SK-N-SH (cell line): ENCODE measurements around the gene NR3C1. TPM values are rescaled to one million over a fixed set of nuclear protein-coding genes. Genes with fewer than 3 reads are reported as not detected.

Experiments used
- CTCF ChIA-PET: fragments of 300-600, 350-600 bp; formaldehyde crosslinking; extraction: SDS; loops from one replicate; lab custom pipeline; 2021; lab: Yijun Ruan, JAX
- POLR2A ChIA-PET: fragments of 350-600 bp; sonication (Branson Sonifier 250); formaldehyde crosslinking; extraction: SDS; loops from one replicate; lab custom pipeline; 2020; ENCODE audit warnings: antibody characterized with exemption, inconsistent platforms; lab: Yijun Ruan, JAX
- DNase-seq: peaks from one replicate; pipeline ENCODE4 v3.0.0; 2012
- H2AFZ ChIP-seq: fragments of 200-600 bp; sonication (generic); 2 replicates; pipeline ENCODE4 v1.8.1; 2016; ENCODE audit warnings: antibody characterized with exemption, mild to moderate bottlenecking, low read depth
- H3F3A ChIP-seq: fragments of 200-600 bp; sonication (generic); replicated peaks from 2 replicates; pipeline ENCODE3; 2016; ENCODE audit warnings: antibody characterized with exemption, mild to moderate bottlenecking; ENCODE audit not compliant: insufficient read depth
- H3K27ac ChIP-seq, 2 experiments: fragments of 200-500 bp in 1 of 2; fragments of 200-600 bp in 1 of 2; sonication (Bioruptor generic) in 1 of 2; sonication (generic), shearing (Covaris generic) in 1 of 2; 2 replicates each; pipeline versions ENCODE4 v1.5.1 to v1.6.1; 2014 to 2016; ENCODE audit warnings: low read depth in 2 of 2, inconsistent platforms in 1 of 2, low read length in 1 of 2, mild to moderate bottlenecking in 1 of 2, mixed read lengths in 1 of 2
- H3K27me3 ChIP-seq: fragments of 200-600 bp; sonication (generic), shearing (Covaris generic); 2 replicates; pipeline ENCODE4 v1.6.1; 2016; ENCODE audit warnings: mixed run types; ENCODE audit not compliant: insufficient read depth
- H3K36me3 ChIP-seq, 2 experiments: fragments of 200-500 bp in 1 of 2; fragments of 200-600 bp in 1 of 2; sonication (Bioruptor generic) in 1 of 2; sonication (generic) in 1 of 2; replicated peaks in 1 of 2; 2 replicates each; pipeline versions ENCODE3 to v1.5.1; 2014 to 2016; ENCODE audit warnings: low read length in 1 of 2, mild to moderate bottlenecking in 1 of 2; ENCODE audit not compliant: insufficient read depth in 2 of 2, control insufficient read depth in 1 of 2
- H3K4me1 ChIP-seq, 2 experiments: fragments of 200-500 bp in 1 of 2; fragments of 200-600 bp in 1 of 2; sonication (Bioruptor generic) in 1 of 2; sonication (generic), shearing (Covaris generic) in 1 of 2; 2 replicates each; pipeline versions ENCODE4 v1.5.1 to v1.6.1; 2014 to 2016; ENCODE audit warnings: low read depth in 1 of 2, low read length in 1 of 2, mixed run types in 1 of 2; ENCODE audit not compliant: insufficient read depth in 2 of 2, control insufficient read depth in 1 of 2
- H3K4me2 ChIP-seq: fragments of 200-600 bp; sonication (generic), shearing (Covaris generic); 2 replicates; pipeline ENCODE4 v1.6.1; 2017; ENCODE audit warnings: mixed run types
- H3K4me3 ChIP-seq, 2 experiments: fragments of 200-500 bp in 1 of 2; fragments of 200-600 bp in 1 of 2; sonication (Bioruptor generic) in 1 of 2; sonication (generic), shearing (Covaris generic) in 1 of 2; 2 replicates each; pipeline versions ENCODE4 v1.5.1 to v1.8.1; 2014 to 2016; ENCODE audit warnings: low read depth in 2 of 2, inconsistent platforms in 1 of 2, low read length in 1 of 2, mild to moderate bottlenecking in 1 of 2, mixed read lengths in 1 of 2, moderate library complexity in 1 of 2
- H3K79me2 ChIP-seq: fragments of 200-600 bp; sonication (generic); 2 replicates; pipeline ENCODE4 v1.8.1; 2017; ENCODE audit warnings: mild to moderate bottlenecking; ENCODE audit not compliant: insufficient read depth
- H3K9ac ChIP-seq: fragments of 200-600 bp; sonication (generic); 2 replicates; pipeline ENCODE4 v1.6.1; 2017; ENCODE audit warnings: mixed run types
- H3K9me2 ChIP-seq: fragments of 200-600 bp; sonication (generic); 2 replicates; pipeline ENCODE4 v1.6.1; 2017; ENCODE audit warnings: mixed run types
- H3K9me3 ChIP-seq: fragments of 200-600 bp; sonication (generic); 2 replicates; pipeline ENCODE4 v1.6.1; 2017; ENCODE audit warnings: mixed run types, mild to moderate bottlenecking, moderate library complexity
- H4K20me1 ChIP-seq: fragments of 200-600 bp; sonication (generic); 2 replicates; pipeline ENCODE4 v1.6.1; 2017; ENCODE audit warnings: mild to moderate bottlenecking, mixed run types; ENCODE audit not compliant: insufficient read depth
- FOXM1 ChIP-seq: IDR thresholded peaks from 2 replicates; pipeline ENCODE4 v1.4.0; 2012; ENCODE audit warnings: low read depth, mild to moderate bottlenecking
- MXI1 ChIP-seq: IDR thresholded peaks from 2 replicates; pipeline ENCODE4 v1.6.1; 2012; ENCODE audit warnings: mild to moderate bottlenecking, low read depth, low read length, improper control_type of control experiment
- NRF1 ChIP-seq: IDR thresholded peaks from 2 replicates; pipeline ENCODE4 v1.6.1; 2012; ENCODE audit warnings: low read depth, mild to moderate bottlenecking, low read length
- POLR2AphosphoS5 ChIP-seq: IDR thresholded peaks from 2 replicates; pipeline ENCODE4 v1.6.1; 2012; ENCODE audit warnings: low read depth, low read length
- RCOR1 ChIP-seq: fragments of 150-350 bp; IDR thresholded peaks from 2 replicates; pipeline ENCODE4 v1.6.1; 2017; ENCODE audit warnings: antibody characterized with exemption, low read length
- RXRA ChIP-seq: IDR thresholded peaks from 2 replicates; pipeline ENCODE4 v1.4.0; 2012; ENCODE audit warnings: low read depth, mild to moderate bottlenecking, borderline replicate concordance
- SIN3A ChIP-seq: IDR thresholded peaks from 2 replicates; pipeline ENCODE4 v1.6.1; 2012; ENCODE audit warnings: low read depth, mild to moderate bottlenecking, low read length, moderate library complexity, borderline replicate concordance
- TAF1 ChIP-seq: IDR thresholded peaks from 2 replicates; pipeline ENCODE4 v1.6.1; 2012; ENCODE audit warnings: low read depth, mild to moderate bottlenecking, low read length, moderate library complexity, borderline replicate concordance
- TCF12 ChIP-seq: IDR thresholded peaks from 2 replicates; pipeline ENCODE4 v1.4.0; 2012
- TEAD4 ChIP-seq: IDR thresholded peaks from 2 replicates; pipeline ENCODE4 v1.4.0; 2012; ENCODE audit warnings: mild to moderate bottlenecking, borderline replicate concordance; ENCODE audit not compliant: insufficient read depth
- ZBTB33 ChIP-seq: IDR thresholded peaks from 2 replicates; pipeline ENCODE4 v1.4.0; 2012; ENCODE audit warnings: low read depth, borderline replicate concordance
- WGBS: methylation state at CpG from one replicate; pipeline ENCODE4 v1.1.6; 2017; ENCODE audit warnings: low lambda C conversion rate; 5-methylcytosine and 5-hydroxymethylcytosine counted together
- polyA plus RNA-seq, 3 experiments: library from polyadenylated mRNA; depleted of rRNA; stranded (reverse); fragments of >200 nt; gene quantifications; 2 replicates each; pipeline ENCODE4 v1.2.3, GENCODE V29; 2012

NR3C1 gene
- polyA plus RNA-seq, 1 of the 3 experiments (the other 2 are of a cell fraction): 7.1 TPM

GRCh38 chr5:143281226-143281625 lies 122.3 kb downstream of the NR3C1 start:
- 96% methylated on average over 3 of the region's 3 CpGs for WGBS
- peaks cover 15 to 48% of the 10 kb centered on the region in 2 experiments for H3K36me3 ChIP-seq
- H3K4me1 ChIP-seq: no peaks in the 10 kb centered on the region
- no peak overlapping the region for H3K4me3 ChIP-seq
- H3K9me2 ChIP-seq: no peaks in the 10 kb centered on the region
- H2AFZ ChIP-seq: no peak overlapping the region
- H4K20me1 ChIP-seq: no peaks in the 10 kb centered on the region
- DNase-seq: no peak
- no peaks in the 10 kb centered on the region for H3K27me3 ChIP-seq
- CTCF ChIA-PET: no interaction called here
- POLR2A ChIA-PET: no interaction called here
- no peaks in the 10 kb centered on the region for H3K9me3 ChIP-seq
- H3K27ac ChIP-seq: no peak overlapping the region
- H3K4me2 ChIP-seq: no peak overlapping the region
- H3F3A ChIP-seq: peaks cover 5% of the 10 kb centered on the region
- H3K79me2 ChIP-seq: peaks cover 7% of the 10 kb centered on the region; the same call in 1 of the 2 replicates
- TF ChIP-seq NRF1 (no peak), TEAD4 (no peak), SIN3A (no peak), RXRA (no peak), FOXM1 (no peak)
- TF ChIP-seq, all 33 proteins: peak for 0
- no peak overlapping the region for H3K9ac ChIP-seq

GRCh38 chr5:143279698-143280097 lies 123.8 kb downstream of the NR3C1 start:
- H3K27ac ChIP-seq: no peak overlapping the region
- no peak overlapping the region for H3K4me3 ChIP-seq
- no peaks in the 10 kb centered on the region for H3K9me2 ChIP-seq
- no peak for DNase-seq
- no peak overlapping the region for H3K9ac ChIP-seq
- no peaks in the 10 kb centered on the region for H4K20me1 ChIP-seq
- H3K36me3 ChIP-seq: peaks cover 15 to 44% of the 10 kb centered on the region in 2 experiments
- no peak overlapping the region for H3K4me2 ChIP-seq
- POLR2A ChIA-PET: no interaction called here
- no peaks in the 10 kb centered on the region for H3K4me1 ChIP-seq
- 78% methylated on average over 2 of the region's 2 CpGs for WGBS
- TF ChIP-seq POLR2AphosphoS5: no peak
- TF ChIP-seq, all 33 proteins: peak for 0
- Histone ChIP-seq H3K9me3 (no peaks in the 10 kb centered on the region), H3F3A (peaks cover 5% of the 10 kb centered on the region), H3K79me2 (no peaks in the 10 kb centered on the region), H3K27me3 (no peaks in the 10 kb centered on the region), H2AFZ (no peak overlapping the region)
- CTCF ChIA-PET: no interaction called here

GRCh38 chr5:143277536-143277935 lies 126.0 kb downstream of the NR3C1 start:
- Histone ChIP-seq H3K36me3 (peaks cover 12 to 28% of the 10 kb centered on the region in 2 experiments), H3K79me2 (no peaks in the 10 kb centered on the region)
- 98% methylated on average over 2 of the region's 2 CpGs for WGBS

More at GRCh38 chr5:143277536-143277935, 126.0 kb downstream of the NR3C1 start:
- H3K4me2 ChIP-seq: no peak overlapping the region
- no peaks in the 10 kb centered on the region for H3K27me3 ChIP-seq
- DNase-seq: no peak
- no peaks in the 10 kb centered on the region for H3K4me1 ChIP-seq
- no peak overlapping the region for H2AFZ ChIP-seq
- H4K20me1 ChIP-seq: no peaks in the 10 kb centered on the region
- no peaks in the 10 kb centered on the region for H3K9me2 ChIP-seq
- CTCF ChIA-PET: no interaction called here
- no peak overlapping the region for H3K27ac ChIP-seq
- no peaks in the 10 kb centered on the region for H3K9me3 ChIP-seq
- H3K9ac ChIP-seq: no peak overlapping the region
- H3K4me3 ChIP-seq: no peak overlapping the region
- no peak for TF ChIP-seq TEAD4
- no peak for TF ChIP-seq ZBTB33
- no peak for TF ChIP-seq RXRA
- TF ChIP-seq SIN3A: no peak
- TF ChIP-seq TAF1: no peak
- TF ChIP-seq TCF12: no peak
- no peak for TF ChIP-seq RCOR1
- no peak for TF ChIP-seq MXI1
- TF ChIP-seq, all 33 proteins: peak for 0
- peaks cover 5% of the 10 kb centered on the region for H3F3A ChIP-seq
- POLR2A ChIA-PET: no interaction called here
